Upper lobe of left lung (tissue), 6 donors: ENCODE results near the gene HMX1. TPM values are rescaled to one million over a fixed set of nuclear protein-coding genes. Genes with fewer than 3 reads are reported as not detected.

ENCODE experiments used
- ATAC-seq, 2 donors: fragments of 200-7000 bp; cut with Tn5 transposase; one replicate each; pipeline ENCODE4 v1.9.1; 2022; ENCODE audit warnings: mild to moderate bottlenecking in 2 of 2, moderate library complexity in 2 of 2; ENCODE audit not compliant: low FRiP score in 2 of 2
- DNase-seq, 2 donors: peaks; one replicate each; pipeline ENCODE4 v3.0.0-alpha.2; 2019 to 2020
- H3K27ac ChIP-seq, 4 donors: fragments of 200-600 bp; sonication (generic); one replicate each; pipeline ENCODE4 v1.5.1; 2016 to 2019
- H3K27me3 ChIP-seq, 4 donors: fragments of 200-600 bp; sonication (generic); one replicate each; pipeline ENCODE4 v1.5.1; 2017 to 2019
- H3K36me3 ChIP-seq, 4 donors: fragments of 200-600 bp; sonication (generic); one replicate each; pipeline ENCODE4 v1.5.1; 2016 to 2019
- H3K4me1 ChIP-seq, 4 donors: fragments of 200-600 bp; sonication (generic); one replicate each; pipeline ENCODE4 v1.5.1; 2018 to 2019
- H3K4me3 ChIP-seq, 4 donors: fragments of 200-600 bp; sonication (generic); one replicate each; pipeline ENCODE4 v1.5.1; 2017 to 2019; ENCODE audit warnings: mild to moderate bottlenecking in 2 of 4, moderate library complexity in 1 of 4
- H3K9me3 ChIP-seq, 4 donors: fragments of 200-600 bp; sonication (generic); one replicate each; pipeline ENCODE4 v1.5.1; 2018 to 2019
- CTCF ChIP-seq, 6 experiments: fragments of 450-650 bp in 4 of 6; fragments of 200-600 bp in 2 of 6; sonication (generic) in 2 of 6; IDR thresholded peaks; one replicate each; pipeline ENCODE4 v1.5.1; 2016 to 2019; ENCODE audit warnings: antibody characterized with exemption in 6 of 6
- EP300 ChIP-seq, 4 donors: sonication (generic); formaldehyde crosslinking; IDR thresholded peaks; one replicate each; pipeline ENCODE4 v1.5.1; 2017; ENCODE audit warnings: antibody characterized with exemption in 4 of 4, control low read depth in 2 of 4
- POLR2A ChIP-seq, 4 donors: fragments of 450-650 bp; IDR thresholded peaks; one replicate each; pipeline ENCODE4 v1.5.1; 2016 to 2017; ENCODE audit warnings: antibody characterized with exemption in 4 of 4, mild to moderate bottlenecking in 2 of 4
- POLR2AphosphoS5 ChIP-seq, 2 donors: sonication (generic); formaldehyde crosslinking; IDR thresholded peaks; one replicate each; pipeline ENCODE4 v1.5.1; 2017; ENCODE audit warnings: antibody characterized with exemption in 2 of 2
- WGBS, 2 donors: methylation state at CpG; one replicate each; pipeline ENCODE4 v1.1.5; 2017 to 2018; 5-methylcytosine and 5-hydroxymethylcytosine counted together
- total RNA-seq, 6 donors: library from RNA; depleted of rRNA in 4 of 6; stranded (reverse); fragments of >200 nt in 4 of 6; gene quantifications; one replicate each; pipeline versions ENCODE4 v1.1.0 to v1.2.1, GENCODE V29; 2016 to 2021
- donor health status: DM: no; HTN: no; CAD: no; lungs with moderate emphysema.
- donor health status: DM: no; HTN: yes; CAD: no; lungs with severe emphysema.

HMX1 gene
- total RNA-seq, 6 donors from 2014 or later = not detected

- TF ChIP-seq CTCF (IDR thresholded peaks at IDR 0.05) (no peak), POLR2A (IDR thresholded peaks at IDR 0.05) (no peak), EP300 (IDR thresholded peaks at IDR 0.05) (no peak), POLR2AphosphoS5 (IDR thresholded peaks at IDR 0.05) (no peak)
- H3K27me3 ChIP-seq = peaks cover 0 to 6% (median 3%) of the 10 kb centered on the region in 4 donors
Observed at GRCh38 chr4:8880851-8881250, 9.2 kb upstream of the HMX1 start.

DNA sequence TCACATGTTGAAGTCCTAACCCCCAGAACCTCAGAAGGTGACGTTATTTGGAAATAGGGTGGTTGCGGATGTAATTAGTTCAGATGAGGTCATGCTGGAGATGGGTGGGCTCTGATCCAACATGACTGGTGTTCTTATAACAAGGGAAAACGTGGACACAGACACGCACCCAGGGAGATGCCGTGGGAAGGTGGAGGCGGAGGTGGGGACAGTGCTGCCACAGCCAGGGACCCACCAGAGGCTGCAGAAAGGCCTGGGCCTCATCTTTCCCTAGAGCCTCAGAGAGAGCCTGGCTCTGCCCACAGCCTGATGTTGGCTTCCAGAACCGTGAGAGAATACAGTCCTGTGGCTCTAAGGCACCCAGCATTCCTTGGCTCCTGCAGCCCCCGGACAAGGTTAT, 7.9 kb upstream of the HMX1 start:
- peaks cover 0 to 13% (median 3%) of the 10 kb centered on the region in 4 donors for H3K27me3 ChIP-seq
- no peaks in the 10 kb centered on the region for H3K36me3 ChIP-seq
- DNase-seq (no peak), ATAC-seq (no peak)
- TF ChIP-seq CTCF (IDR thresholded peaks at IDR 0.05) = no peak
- TF ChIP-seq POLR2A (IDR thresholded peaks at IDR 0.05) = no peak
- TF ChIP-seq POLR2AphosphoS5 (IDR thresholded peaks at IDR 0.05) = no peak
- TF ChIP-seq EP300 (IDR thresholded peaks at IDR 0.05) = no peak
- H3K4me3 ChIP-seq = no peak overlapping the region
- no peak overlapping the region for H3K27ac ChIP-seq
- no peaks in the 10 kb centered on the region for H3K9me3 ChIP-seq
- no peaks in the 10 kb centered on the region for H3K4me1 ChIP-seq
- 57 to 73% methylated on average over 8 of the region's 8 CpGs for WGBS, 2 donors

More at GRCh38 chr4:8880851-8881250, 9.2 kb upstream of the HMX1 start:
- no peaks in the 10 kb centered on the region for H3K9me3 ChIP-seq
- H3K4me3 ChIP-seq = no peak overlapping the region
- 79 to 83% methylated on average over 9 of the region's 9 CpGs for WGBS, 2 donors
- H3K36me3 ChIP-seq = no peaks in the 10 kb centered on the region
- ATAC-seq (no peak), DNase-seq (no peak)
- H3K4me1 ChIP-seq = no peaks in the 10 kb centered on the region
- H3K27ac ChIP-seq = no peak overlapping the region

GRCh38 chr4:8878421-8878820, 6.8 kb upstream of the HMX1 start:
- ATAC-seq (no peak), DNase-seq (no peak)
- Histone ChIP-seq H3K4me3 (no peak overlapping the region), H3K27ac (no peak overlapping the region), H3K4me1 (no peaks in the 10 kb centered on the region), H3K36me3 (no peaks in the 10 kb centered on the region), H3K27me3 (peaks cover 0 to 24% (median 7%) of the 10 kb centered on the region in 4 donors), H3K9me3 (no peaks in the 10 kb centered on the region)
- WGBS, 2 donors = 18 to 26% methylated on average over 8 to 11 of the region's 11 CpGs
- TF ChIP-seq EP300 (IDR thresholded peaks at IDR 0.05) (no peak), CTCF (IDR thresholded peaks at IDR 0.05) (no peak), POLR2A (IDR thresholded peaks at IDR 0.05) (no peak)

DNA sequence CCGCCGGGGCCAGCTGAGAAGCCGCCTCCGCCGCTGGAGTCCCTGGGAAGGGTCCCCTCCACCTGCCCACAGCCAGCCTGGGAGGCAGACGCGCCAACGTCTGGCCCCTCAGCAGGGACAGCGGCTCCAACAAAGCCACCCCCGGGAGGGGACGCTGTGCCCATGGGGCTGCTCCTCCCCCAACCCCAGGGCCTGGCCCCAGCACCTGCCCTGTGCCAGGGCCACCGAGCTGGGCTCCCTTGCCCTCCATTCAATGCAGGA, 6.1 kb upstream of the HMX1 start:
- H3K4me1 ChIP-seq = no peaks in the 10 kb centered on the region
- peaks cover 0 to 31% (median 10%) of the 10 kb centered on the region in 4 donors for H3K27me3 ChIP-seq
- H3K9me3 ChIP-seq = no peaks in the 10 kb centered on the region
- H3K36me3 ChIP-seq = no peaks in the 10 kb centered on the region
- no peak overlapping the region for H3K4me3 ChIP-seq
- TF ChIP-seq EP300 (IDR thresholded peaks at IDR 0.05) (no peak), CTCF (IDR thresholded peaks at IDR 0.05) (no peak), POLR2A (IDR thresholded peaks at IDR 0.05) (no peak), POLR2AphosphoS5 (IDR thresholded peaks at IDR 0.05) (no peak)
- no peak overlapping the region for H3K27ac ChIP-seq
- DNase-seq (no peak), ATAC-seq (no peak)
- 1 to 17% methylated on average over 1 to 12 of the region's 12 CpGs for WGBS, 2 donors

- WGBS, 2 donors = 6 to 9% methylated on average over 9 to 11 of the region's 11 CpGs
- no peak for ATAC-seq
- DNase-seq = no peak
- H3K27ac ChIP-seq = no peak overlapping the region
- H3K4me1 ChIP-seq = peaks cover 0 to 4% (median 1%) of the 10 kb centered on the region in 4 donors
- H3K27me3 ChIP-seq = peaks cover 0 to 35% (median 13%) of the 10 kb centered on the region in 4 donors
- no peaks in the 10 kb centered on the region for H3K36me3 ChIP-seq
- H3K4me3 ChIP-seq = no peak overlapping the region
- TF ChIP-seq POLR2AphosphoS5 (IDR thresholded peaks at IDR 0.05) = no peak
- TF ChIP-seq CTCF (IDR thresholded peaks at IDR 0.05) = no peak
- TF ChIP-seq EP300 (IDR thresholded peaks at IDR 0.05) = no peak
- H3K9me3 ChIP-seq = no peaks in the 10 kb centered on the region
Observed at GRCh38 chr4:8876982-8877779, 5.5 kb upstream of the HMX1 start.
